MV-4-11 (cell line): Measurements from ENCODE around the gene ZNRF3.
"Not testable (repeated sequence)": the region's sequence is repeated elsewhere in the genome, so short reads cannot be mapped to it uniquely, and the experiment has no call there.

ENCODE experiments used
- DNase-seq: peaks from one replicate; lab custom pipeline; 2025; lab: John Stamatoyannopoulos, UW

Gene ZNRF3

DNA sequence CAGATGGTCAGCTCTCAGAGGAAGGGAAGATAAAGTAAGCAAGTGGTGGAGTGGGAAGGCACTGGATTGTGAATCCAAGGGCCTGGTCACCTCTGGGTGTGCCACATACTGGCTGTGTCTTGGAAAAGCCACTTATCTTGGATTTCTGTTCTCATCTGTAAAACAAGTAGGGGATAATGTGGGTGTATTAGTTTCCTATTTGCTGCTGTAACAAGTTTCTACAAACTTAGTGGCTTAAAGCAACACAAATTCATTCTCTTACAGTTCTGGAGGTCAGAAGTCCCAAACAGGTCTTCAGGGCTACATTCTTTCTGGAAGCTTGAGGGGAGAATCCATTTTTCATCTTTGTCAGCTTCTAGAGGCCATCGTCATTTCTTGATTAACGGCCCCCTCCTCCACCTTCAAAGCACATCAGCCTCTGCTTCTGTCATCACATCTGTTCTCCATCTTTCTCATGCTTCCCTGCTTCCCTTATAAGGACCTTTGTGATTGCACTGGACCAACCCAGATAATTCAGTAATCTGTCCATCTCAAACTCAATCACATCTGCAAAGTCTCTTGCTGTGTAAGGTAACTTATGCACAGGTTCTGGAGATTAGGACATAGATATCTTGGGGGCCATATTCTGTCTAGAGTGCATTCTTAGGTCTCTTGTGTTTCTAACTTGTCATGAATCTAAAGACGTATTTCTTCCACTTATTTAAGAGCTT lies 102.4 kb downstream of the ZNRF3 start:
- no peak for DNase-seq

DNA sequence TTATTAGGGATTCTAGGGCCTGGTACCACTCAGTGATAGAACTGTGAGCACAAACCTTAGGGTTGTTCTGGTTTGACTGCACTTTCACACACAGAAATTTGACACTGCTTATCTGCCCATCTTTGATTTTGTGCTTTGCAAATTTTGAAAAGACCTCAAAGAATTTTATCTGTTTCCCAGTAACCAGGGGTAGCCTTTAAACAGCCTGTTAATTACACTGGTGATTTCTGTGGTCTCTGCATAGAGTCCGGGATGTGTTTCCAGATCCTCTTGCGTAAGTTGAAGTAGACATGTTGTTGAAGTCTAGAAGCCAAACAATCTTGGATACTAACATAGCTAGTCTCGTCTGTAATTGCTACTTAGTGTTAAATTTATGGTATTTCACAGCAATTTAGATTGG lies 103.0 kb downstream of the ZNRF3 start:
- DNase-seq = peak; percentile 19

DNA sequence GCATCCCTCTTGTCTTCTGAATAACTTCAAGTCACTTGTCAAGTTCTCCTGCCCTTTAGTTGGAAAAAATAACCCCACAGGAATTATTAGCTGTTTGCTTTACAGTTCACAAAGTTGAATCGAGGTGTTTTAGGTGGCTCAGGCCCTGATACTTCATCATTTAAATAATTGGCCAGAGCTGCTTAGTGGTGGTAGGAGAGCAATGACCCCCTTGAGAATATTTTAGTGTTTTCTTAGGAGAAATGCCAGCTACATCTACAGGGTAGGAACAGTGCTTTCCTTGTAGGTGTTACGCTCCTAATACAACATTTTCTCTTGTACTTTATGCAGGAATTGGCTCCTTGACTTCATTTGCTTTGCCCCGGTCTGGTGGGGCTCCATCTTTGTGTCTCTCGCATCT lies 105.1 kb downstream of the ZNRF3 start:
- no peak for DNase-seq

DNA sequence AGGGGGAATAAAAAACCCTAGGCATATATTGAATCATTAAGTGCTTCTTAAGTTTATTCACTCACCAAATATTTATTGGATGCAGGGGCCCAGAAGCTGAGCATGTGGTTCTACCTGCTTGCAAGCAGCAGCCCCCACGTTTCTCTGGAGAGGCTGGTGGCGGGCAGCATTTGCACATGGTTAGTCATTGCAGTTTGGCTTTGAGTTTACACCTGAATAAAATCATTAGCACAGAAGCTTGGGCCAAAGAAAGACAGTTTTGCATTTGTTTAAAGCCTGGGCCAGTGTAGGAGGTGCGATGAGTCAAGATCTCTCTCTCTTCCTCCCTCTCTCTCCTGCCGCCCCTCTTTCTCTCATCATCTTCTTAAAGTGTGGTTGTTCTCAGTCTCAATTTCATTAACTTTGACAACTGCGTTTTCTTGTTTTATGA lies 105.7 kb downstream of the ZNRF3 start:
- no peak for DNase-seq

DNA sequence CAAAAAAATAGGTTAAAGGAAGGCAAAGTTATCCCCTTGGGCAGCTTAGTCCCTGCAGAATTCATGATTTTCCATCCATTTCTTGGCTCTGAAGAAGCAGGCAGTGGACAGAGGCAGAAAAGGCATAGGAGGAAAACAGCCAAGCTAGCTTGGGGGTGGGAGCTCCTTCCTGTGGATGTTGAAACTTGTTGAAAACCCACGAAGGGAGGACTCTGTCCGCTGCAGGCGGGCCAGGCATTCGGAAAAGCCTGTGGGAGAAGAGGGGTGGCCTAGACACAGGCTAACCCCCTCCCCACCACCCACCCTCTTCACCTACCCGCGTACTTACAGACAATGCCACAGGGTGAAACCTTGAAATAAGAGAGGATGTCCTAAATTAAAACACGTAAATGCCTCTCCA lies 106.1 kb downstream of the ZNRF3 start:
- DNase-seq = peak; percentile 16

DNA sequence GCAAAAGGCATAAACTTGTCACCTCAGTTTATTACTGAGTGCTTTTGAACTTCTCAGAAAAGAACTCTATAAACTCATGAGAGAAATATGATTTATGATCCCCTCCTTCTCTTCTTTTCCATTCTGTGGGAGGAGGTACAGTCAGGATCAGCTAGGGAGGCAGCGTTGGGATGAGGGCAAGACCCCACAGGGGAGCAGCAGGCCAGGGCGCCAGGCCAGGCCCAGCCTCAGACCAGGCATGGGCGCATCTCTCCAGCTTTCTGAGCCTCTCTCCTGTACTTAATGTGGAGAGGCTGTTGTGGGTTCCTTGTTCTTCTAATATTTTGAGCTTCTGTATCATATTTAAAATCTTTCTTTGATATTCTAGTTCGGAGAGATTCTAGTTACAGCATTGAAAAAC lies 106.5 kb downstream of the ZNRF3 start:
- DNase-seq = no peak

DNA sequence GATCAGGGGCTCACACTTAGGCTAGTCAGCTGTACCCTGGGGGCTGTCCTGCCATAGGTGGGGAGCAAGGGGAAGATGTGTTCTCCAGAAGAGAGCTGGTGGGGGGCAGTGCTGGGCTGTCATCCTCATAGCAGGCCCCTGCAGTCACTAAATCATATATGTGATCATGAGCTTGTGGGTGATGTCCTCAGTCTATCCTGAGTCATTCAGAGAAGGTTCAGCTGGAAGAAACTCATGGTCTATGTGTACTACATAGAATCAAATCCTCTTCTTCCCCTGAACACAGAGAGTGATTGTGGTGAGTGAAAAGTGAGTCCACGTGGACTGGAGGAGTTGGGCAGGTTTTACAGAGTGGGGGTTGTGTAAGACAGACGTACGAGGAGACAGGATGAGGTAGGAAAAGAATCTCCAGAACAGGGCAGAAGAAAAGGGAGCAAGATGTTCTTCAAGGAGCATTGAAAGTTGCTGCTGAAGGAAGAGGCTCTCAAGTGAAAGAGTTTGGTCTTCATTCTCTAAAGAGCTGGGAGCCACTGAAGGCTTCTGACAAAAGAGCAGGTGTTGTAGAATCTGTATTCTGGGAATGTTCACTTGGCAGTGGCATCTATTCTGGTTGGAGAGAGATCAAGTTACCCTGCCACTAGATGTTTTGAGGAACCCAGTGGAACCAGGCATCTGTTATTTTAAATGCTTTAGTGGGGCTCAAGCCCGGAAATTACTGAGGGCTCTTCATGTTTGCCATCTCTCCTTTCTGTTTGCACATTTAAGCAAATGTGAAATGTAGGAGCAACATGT lies 109.4 kb downstream of the ZNRF3 start:
- no peak for DNase-seq

DNA sequence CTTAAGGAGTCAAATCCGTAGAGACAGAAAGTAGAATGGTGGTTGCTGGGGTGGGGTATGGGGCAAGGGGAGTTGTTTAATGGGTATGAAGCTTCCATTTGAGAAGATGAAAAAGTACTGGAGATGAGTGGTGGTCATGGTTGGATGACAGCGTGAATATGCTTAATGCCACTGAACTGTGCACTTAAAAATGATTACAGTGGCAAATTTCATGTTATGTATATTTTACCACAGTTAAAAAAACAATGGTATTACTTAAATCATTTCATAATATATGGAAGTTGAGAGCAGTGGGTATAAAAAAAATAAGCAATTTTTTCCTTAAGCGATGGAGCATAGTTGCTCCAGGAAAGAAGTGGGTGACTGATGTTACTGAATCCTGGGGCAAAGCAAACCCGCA lies 111.2 kb downstream of the ZNRF3 start:
- DNase-seq = no peak

DNA sequence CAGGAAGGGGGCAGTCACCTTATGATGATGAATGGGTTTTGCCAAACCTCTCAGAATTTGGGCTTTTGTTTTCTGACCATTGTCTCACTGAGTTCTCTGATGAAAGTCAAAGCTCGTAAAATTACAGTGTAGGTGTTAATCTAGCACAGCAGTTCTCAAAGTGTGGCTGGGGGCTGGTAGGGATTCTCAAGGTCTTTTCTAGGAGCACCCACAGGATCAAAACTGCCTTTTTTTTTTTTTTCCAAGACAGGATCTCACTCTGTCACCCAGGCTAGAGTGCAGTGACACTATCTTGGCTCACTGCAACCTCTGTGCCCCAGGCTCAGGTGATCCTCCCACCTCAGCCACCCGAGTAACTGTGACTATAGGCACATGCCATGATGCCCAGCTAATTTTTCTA lies 112.2 kb downstream of the ZNRF3 start:
- DNase-seq = no peak

DNA sequence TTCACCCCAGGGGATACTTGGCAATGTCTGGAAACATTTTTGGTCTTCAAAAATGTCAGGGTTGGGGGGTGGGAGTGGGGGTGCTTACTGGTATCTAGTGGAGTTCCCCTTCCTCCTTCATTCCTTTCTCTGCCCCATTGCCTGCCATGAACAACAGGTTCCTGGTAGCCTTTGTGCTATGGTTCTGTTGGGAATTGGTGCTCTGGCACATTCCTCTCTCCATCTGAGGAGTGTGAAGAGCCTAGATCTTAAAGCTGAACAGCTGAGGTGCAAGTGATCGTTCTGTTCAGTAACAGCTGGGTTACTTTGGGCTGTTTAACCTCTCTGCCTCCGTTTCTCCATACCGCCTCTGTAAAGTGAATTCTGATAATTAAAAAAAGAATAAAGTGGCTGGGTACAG lies 114.0 kb downstream of the ZNRF3 start:
- no peak for DNase-seq

DNA sequence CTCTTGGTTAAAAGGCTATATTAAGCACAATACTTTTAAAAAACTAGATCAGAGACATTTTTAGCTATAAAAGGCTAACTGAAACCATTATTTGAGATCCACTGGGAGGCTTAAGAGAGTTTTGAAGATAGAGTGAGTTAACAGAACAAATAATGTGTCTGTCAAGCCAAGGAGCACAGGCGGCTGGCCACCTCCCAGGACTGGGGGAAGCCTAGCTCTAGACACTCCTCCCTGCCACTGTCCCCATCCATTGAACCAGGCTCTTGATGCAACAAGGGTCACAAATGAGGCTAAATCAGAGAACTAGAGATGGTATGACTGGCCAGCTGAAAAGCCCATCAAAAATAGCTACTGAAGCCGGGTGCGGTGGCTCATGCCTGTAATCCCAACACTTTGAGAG lies 115.3 kb downstream of the ZNRF3 start:
- no peak for DNase-seq

DNA sequence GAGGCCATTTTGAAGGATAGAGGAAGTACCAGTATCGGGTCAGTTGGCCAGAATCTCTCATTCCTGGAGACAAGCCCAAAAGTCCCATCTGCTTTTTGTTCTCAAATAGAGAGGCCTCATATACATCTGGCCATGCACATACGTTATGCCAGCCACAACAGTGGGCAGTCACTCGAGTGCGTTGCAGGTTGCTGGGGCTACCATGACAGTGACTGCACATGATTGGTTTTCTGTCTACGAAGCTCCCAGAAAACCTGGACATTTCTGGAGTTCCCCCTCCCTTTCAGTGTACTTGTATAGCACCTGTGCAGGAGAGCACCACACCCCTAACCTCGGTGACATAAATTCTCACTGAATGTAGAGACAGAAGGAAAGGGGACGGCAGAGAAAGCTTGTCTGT lies 116.1 kb downstream of the ZNRF3 start:
- DNase-seq = no peak

DNA sequence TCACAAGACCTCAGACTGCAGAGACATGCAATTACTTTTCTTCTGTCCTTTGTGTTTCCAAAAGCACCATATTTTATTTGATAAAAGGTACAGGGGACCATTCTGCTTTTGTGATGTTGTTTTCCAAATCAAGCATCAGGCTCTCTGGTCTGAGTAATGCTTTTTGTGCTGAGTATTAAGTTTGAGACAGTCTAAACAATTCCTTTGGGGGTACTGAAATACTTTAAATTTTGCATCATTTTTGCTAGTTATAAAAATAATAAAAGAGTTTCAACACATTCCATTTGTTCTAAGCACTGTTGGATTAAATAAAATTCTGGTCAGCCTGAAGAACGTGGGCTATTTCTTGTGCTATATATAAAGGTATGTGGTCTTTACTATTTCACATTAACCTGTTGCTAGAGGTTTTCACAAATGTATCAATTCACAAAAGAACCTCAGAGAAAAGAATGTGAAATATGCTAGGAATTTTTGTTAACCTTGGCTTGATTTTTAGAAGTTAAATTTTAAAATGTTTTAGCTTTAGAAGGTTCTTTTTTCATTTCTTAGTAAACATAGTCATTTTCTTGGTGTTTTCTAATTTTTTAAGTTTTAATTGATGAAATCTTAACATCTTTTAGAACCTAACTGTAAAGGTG lies 116.7 kb downstream of the ZNRF3 start:
- no peak for DNase-seq

DNA sequence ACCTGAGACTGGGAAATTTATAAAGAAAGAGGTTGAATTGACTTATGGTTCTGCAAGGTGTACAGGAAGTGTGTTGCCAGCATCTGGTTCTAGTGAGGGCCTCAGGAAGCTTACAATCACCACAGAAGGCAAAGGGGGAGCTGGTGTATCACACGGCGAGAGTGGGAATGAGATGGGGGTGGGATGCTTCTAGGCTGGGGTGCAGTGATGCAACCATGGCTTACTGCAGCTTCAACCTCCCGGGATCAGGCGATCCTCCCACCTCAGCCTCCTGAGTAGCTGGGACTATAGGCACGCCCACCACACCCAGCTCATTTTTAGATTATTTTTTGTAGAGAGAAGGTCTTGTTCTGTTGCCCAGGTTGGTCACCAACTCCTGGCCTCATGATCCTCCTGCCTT lies 117.3 kb downstream of the ZNRF3 start:
- no peak for DNase-seq

DNA sequence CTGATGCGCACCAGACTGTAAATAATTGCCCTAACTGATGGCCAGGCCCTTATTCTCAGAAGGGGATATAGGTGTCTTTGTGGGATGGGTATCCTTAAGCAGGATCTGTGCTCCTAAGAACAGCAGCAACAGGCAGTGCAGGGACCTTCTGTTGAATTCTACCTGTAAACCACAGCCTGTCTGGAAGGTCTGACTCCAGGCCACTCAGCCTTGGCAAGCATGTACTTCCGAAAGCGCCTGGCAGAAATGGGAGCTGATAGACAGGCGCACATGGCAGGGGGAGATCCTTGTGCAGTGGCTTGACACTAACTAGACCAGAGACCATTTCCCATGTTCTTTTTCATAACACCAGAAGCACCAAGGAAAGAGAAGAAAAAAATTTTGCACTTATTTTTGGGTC lies 119.2 kb downstream of the ZNRF3 start:
- no peak for DNase-seq

DNA sequence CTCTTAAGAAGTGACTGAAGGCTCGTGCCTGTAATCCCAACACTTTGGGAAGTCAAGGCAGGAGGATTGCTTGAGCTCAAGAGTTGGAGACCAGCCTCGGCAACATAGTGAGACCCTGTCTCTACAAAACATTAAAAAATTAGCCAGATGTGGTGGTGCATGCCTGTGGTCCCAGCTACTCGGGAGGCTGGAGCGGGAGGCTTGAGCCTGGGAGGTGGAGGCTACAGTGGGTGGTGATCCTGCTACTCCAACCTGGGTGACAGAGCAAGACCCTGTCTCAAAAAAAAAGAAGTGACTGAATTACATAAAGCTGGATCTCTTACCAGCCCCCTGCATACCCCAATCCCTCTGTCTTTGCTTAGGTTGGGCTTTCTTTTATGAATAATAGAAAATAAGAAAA lies 120.2 kb downstream of the ZNRF3 start:
- no peak for DNase-seq

DNA sequence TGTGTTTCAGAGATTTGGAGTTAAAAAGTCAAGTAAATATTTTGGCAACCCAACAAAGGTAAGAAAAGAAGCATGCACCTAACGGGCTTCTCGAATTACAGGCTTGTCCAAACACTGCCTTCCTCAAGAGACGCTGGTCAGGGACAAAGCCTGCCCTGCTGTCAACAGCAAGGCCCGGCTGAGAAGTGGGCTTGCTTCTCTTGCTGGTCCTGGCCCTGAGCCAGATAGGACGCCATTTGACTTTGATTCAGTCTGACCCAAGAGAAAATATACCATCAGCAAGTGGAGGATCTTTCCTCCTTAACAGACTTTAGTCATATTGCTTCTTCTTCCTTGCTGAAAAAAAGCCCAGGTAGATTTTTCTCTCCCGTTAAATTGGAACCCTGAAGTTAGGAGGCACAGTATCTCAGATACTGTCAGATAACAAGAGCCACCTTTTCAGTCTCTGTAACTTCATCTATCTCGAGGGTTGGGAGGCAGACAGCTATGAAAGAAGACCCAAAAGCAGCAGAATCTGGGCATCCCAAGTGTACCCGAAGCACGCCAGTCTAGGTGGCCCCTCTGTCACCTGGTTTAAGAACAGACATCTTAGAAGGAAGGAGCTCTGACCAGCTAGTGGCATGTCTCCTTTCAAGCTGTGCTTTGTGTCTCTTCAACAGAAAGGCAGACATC lies 120.7 kb downstream of the ZNRF3 start:
- no peak for DNase-seq

DNA sequence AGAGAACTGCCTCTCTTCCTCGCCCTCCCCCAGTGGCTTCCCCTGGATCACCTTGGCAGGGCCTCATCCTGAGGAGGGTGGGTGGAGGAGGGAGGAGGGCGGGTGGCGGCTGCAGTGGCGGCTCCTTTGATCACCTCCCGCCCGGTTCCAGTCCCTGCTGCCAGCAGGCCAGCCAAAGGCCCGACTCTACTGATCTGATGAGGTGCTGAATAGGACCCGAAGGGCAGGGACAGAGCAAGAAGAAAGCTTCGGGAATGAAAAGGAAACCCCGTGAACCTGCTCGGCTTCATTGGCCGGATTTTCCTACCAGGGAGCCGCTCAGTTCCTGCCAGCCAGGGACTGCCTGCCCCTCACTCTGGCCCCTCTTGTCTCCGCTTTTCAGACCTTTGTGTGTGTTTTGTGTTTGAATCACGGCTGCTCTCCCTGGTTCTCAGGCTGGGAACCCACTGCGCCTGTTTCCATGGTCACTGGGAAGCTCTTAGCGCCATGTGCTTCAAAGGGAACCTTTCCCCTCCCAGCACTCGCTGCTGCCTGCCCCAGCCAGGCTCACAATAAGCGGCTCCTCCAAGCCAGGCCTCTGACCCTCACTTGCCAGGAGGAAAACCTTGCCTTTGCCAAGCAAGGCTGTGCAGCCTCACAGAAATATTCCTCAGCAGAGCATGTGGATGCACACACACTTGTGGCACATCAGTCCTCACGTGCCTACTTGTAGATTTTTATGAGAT lies 121.4 kb downstream of the ZNRF3 start:
- DNase-seq = no peak

DNA sequence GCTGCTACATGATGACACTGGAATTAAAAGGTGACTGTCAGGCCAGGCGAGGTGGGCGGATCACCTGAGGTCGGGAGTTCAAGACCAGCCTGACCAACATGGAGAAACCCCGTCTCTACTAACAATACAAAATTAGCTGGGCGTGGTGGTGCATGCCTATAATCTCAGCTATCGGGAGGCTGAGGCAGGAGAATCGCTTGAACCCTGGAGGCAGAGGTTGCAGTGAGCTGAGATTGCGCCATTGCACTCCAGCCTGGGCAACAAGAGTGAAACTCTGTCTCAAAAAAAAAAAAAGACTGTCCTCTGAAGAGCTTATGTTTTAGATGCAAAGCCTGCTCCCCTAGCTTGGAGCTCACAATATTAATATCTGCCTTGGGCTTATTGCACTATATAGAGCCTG lies 122.4 kb downstream of the ZNRF3 start:
- not testable (repeated sequence) for DNase-seq

DNA sequence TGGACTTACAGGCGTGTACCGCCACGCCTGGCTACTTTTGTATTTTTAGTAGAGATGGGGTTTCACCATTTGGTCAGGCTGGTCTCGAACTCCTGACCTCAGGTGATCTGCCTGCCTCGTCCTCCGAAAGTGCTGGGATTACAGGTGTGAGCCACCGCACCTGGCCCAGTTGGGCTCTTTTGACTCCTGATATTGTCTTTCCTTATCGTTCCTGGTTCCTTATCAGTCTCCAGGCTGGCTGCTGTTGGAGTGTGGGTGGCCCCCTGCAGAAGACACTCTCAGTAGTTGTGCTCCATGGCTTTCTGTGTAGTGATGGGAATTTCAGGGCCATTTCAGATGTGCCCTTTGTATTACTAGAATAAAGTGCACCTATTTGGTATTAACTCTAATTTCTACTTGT lies 123.0 kb downstream of the ZNRF3 start:
- DNase-seq = no peak

DNA sequence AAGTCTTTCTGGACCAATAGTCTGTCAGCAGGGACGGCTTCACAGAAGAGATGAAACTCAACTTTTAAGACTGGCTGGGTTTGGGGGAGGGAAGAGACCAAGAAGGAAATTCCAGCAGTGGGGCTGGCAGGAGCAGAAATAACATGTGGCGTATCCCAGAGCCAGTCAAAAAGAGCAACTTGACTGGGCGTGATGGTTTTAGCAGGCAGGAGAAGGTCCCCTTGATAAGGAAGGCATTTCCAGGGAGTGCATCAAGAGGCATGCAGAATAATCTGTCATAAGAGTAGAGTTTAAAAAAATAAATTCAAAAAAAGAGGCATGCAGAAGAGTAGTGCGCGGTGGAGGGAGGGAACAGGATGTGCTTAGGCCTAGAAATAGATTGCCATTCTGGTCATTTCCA lies 125.8 kb downstream of the ZNRF3 start:
- no peak for DNase-seq
